ENCODE measurements around the gene CCDC51.

Gene CCDC51

GRCh38 chr3:48407542-48408099 is 32.3 kb downstream of the CCDC51 start:
- no peak for TF ChIP-seq CTCF (IDR thresholded peaks at IDR 0.05)

- TF ChIP-seq CTCF (IDR thresholded peaks at IDR 0.05) = no peak
Observed at GRCh38 chr3:48406443-48407431, 33.2 kb downstream of the CCDC51 start.

- TF ChIP-seq CTCF (IDR thresholded peaks at IDR 0.05) = no peak
Observed at GRCh38 chr3:48405971-48406370, 33.9 kb downstream of the CCDC51 start.

- TF ChIP-seq CTCF (IDR thresholded peaks at IDR 0.05) = no peak
Observed at GRCh38 chr3:48405343-48405881, 34.5 kb downstream of the CCDC51 start.

- no peak for TF ChIP-seq CTCF (IDR thresholded peaks at IDR 0.05)
Observed at GRCh38 chr3:48404440-48405342, 35.2 kb downstream of the CCDC51 start.

GRCh38 chr3:48403533-48404439 is 36.1 kb downstream of the CCDC51 start:
- no peak for TF ChIP-seq CTCF (IDR thresholded peaks at IDR 0.05)
